Left ventricle myocardium superior (tissue), 1 donor: Measurements from ENCODE around the gene COL2A1. TPM values are rescaled to one million over a fixed set of nuclear protein-coding genes. Genes with fewer than 3 reads are reported as not detected.

Experiments used
- ATAC-seq: fragments of 200-7000 bp; cut with Tn5 transposase; one replicate; pipeline ENCODE4 v1.9.1; 2020; ENCODE audit warnings: mild to moderate bottlenecking, moderate library complexity
- DNase-seq: peaks from one replicate; pipeline ENCODE4 v3.0.0-alpha.2; 2020
- intact Hi-C: fragments of 100-400 bp; cut with micrococcal nuclease; formaldehyde crosslinking; loops from one replicate; pipeline ENCODE4 v1.11.0; 2022
- total RNA-seq: library from RNA; stranded (reverse); fragmentation: NEBNext Ultra II Directional; extraction: Animal tissue kit (Norgen Biotek cat#: 25700); gene quantifications from one replicate; pipeline ENCODE4 v1.2.1, GENCODE V29; 2021
- donor health status: DM: no; HTN: yes; CAD: no; lungs with severe emphysema.

The COL2A1 gene
- total RNA-seq, 1 donor from 2014 or later, result 0.25 TPM

- intact Hi-C loops, result no loop called here
- no peak for DNase-seq
- ATAC-seq, result no peak
Observed at GRCh38 chr12:48016373-48017020, 12.2 kb upstream of the COL2A1 start.

GRCh38 chr12:48015954-48016353 is 11.7 kb upstream of the COL2A1 start:
- intact Hi-C loops, result no loop called here
- ATAC-seq, result no peak
- DNase-seq, result no peak

- intact Hi-C loops, result no loop called here
- ATAC-seq (no peak), DNase-seq (no peak)
Observed at GRCh38 chr12:48015129-48015528, 10.9 kb upstream of the COL2A1 start.

- ATAC-seq, result no peak
- no peak for DNase-seq
- intact Hi-C loops, result no loop called here
Observed at GRCh38 chr12:48013287-48013686, 9.0 kb upstream of the COL2A1 start.

GRCh38 chr12:48012070-48012469 is 7.8 kb upstream of the COL2A1 start:
- ATAC-seq (no peak), DNase-seq (no peak)
- intact Hi-C loops, result no loop called here

GRCh38 chr12:48010366-48010970 is 6.2 kb upstream of the COL2A1 start:
- no peak for ATAC-seq
- DNase-seq, result no peak
- intact Hi-C loops, result no loop called here

GRCh38 chr12:48009471-48009870 is 5.2 kb upstream of the COL2A1 start:
- no peak for ATAC-seq
- no peak for DNase-seq
- intact Hi-C loops, result no loop called here

- intact Hi-C loops, result no loop called here
- ATAC-seq, result no peak
- DNase-seq, result no peak
Observed at GRCh38 chr12:48008950-48009349, 4.7 kb upstream of the COL2A1 start.

GRCh38 chr12:48008349-48008748 is 4.1 kb upstream of the COL2A1 start:
- no peak for ATAC-seq
- intact Hi-C loops, result no loop called here

GRCh38 chr12:48007206-48007605 is 2.9 kb upstream of the COL2A1 start:
- intact Hi-C loops, result no loop called here
- DNase-seq (no peak), ATAC-seq (no peak)

More at GRCh38 chr12:48008349-48008748, 4.1 kb upstream of the COL2A1 start:
- no peak for DNase-seq

GRCh38 chr12:48005750-48006021 is 1.4 kb upstream of the COL2A1 start:
- DNase-seq (no peak), ATAC-seq (no peak)
- intact Hi-C loops, result no loop called here

GRCh38 chr12:48005001-48005749 is 899 bp upstream of the COL2A1 start:
- DNase-seq, result no peak
- intact Hi-C loops, result no loop called here
- no peak for ATAC-seq

GRCh38 chr12:48003226-48004052 is 837 bp downstream of the COL2A1 start:
- DNase-seq, result no peak
- ATAC-seq, result no peak
- intact Hi-C loops, result no loop called here

- DNase-seq (peak; percentile 67), ATAC-seq (peak; percentile 79)
- intact Hi-C loops, result no loop called here
Observed at GRCh38 chr12:48002773-48003218, 1.5 kb downstream of the COL2A1 start.

GRCh38 chr12:48002414-48002730 is 1.9 kb downstream of the COL2A1 start:
- ATAC-seq (no peak), DNase-seq (no peak)
- intact Hi-C loops, result no loop called here

GRCh38 chr12:48001505-48002413 is 2.5 kb downstream of the COL2A1 start:
- intact Hi-C loops, result no loop called here
- DNase-seq (peak; percentile 70), ATAC-seq (peak; percentile 91)

GRCh38 chr12:48000878-48001504 is 3.3 kb downstream of the COL2A1 start:
- intact Hi-C loops, result no loop called here
- DNase-seq (no peak), ATAC-seq (peak; percentile 57)

- ATAC-seq (no peak), DNase-seq (no peak)
- intact Hi-C loops, result no loop called here
Observed at GRCh38 chr12:47999816-48000215, 4.5 kb downstream of the COL2A1 start.

- DNase-seq, result no peak
- intact Hi-C loops, result no loop called here
- ATAC-seq, result no peak
Observed at GRCh38 chr12:47997321-47997720, 7.0 kb downstream of the COL2A1 start.
